Thoracic aorta (tissue), 2 donors: ENCODE data around the gene LTBP1. TPM values are rescaled to one million over a fixed set of nuclear protein-coding genes. Genes with fewer than 3 reads are reported as not detected.
A peak's percentile ranks its signal among the peaks of the same experiment; 100 is the strongest.

Source experiments
- ATAC-seq: fragments of 150-250 bp; one replicate; pipeline ENCODE4 v1.8.0; 2017; ENCODE audit warnings: low read depth; ENCODE audit not compliant: insufficient number of reproducible peaks, low FRiP score
- DNase-seq: peaks from one replicate; pipeline ENCODE4 v3.0.0-alpha.2; 2020; ENCODE audit warnings: low spot score
- H3K27ac ChIP-seq, 2 donors: fragments of 200-600 bp; sonication (generic); 1 replicate in 1 of 2; 2 replicates in 1 of 2; pipeline ENCODE4 v1.5.1; 2016; ENCODE audit warnings: mild to moderate bottlenecking in 2 of 2, moderate library complexity in 2 of 2
- H3K27me3 ChIP-seq: fragments of 200-600 bp; sonication (generic); replicated peaks from 2 replicates; pipeline ENCODE4 v1.6.0; 2016; ENCODE audit warnings: mild to moderate bottlenecking; ENCODE audit not compliant: insufficient read depth
- H3K36me3 ChIP-seq: fragments of 200-600 bp; sonication (generic); one replicate; pipeline ENCODE4 v1.5.1; 2016
- H3K4me1 ChIP-seq, 2 donors: fragments of 200-600 bp; sonication (generic); 1 replicate in 1 of 2; 2 replicates in 1 of 2; pipeline versions ENCODE4 v1.5.1 to v1.6.0; 2016; ENCODE audit warnings: low read depth in 2 of 2, mild to moderate bottlenecking in 1 of 2; ENCODE audit not compliant: control insufficient read depth in 1 of 2
- H3K4me3 ChIP-seq: fragments of 200-600 bp; sonication (generic); 2 replicates; pipeline ENCODE4 v1.5.1; 2016; ENCODE audit warnings: mild to moderate bottlenecking
- H3K9me3 ChIP-seq: fragments of 200-600 bp; sonication (generic); 2 replicates; pipeline ENCODE4 v1.5.1; 2016
- total RNA-seq, 2 donors: library from RNA; depleted of rRNA; stranded (reverse); fragments of >200 nt; gene quantifications; one replicate each; pipeline versions ENCODE4 v1.1.0 to v1.2.3, GENCODE V29; 2016
- TF ChIP-seq, protein P1 (sequence below): fragments of 200-600 bp; sonication (generic); IDR thresholded peaks from one replicate; pipeline ENCODE4 v1.5.1; 2019; ENCODE audit warnings: antibody characterized with exemption

The LTBP1 gene
- total RNA-seq, 2 donors from 2014 or later, result 584 to 786 TPM

DNA sequence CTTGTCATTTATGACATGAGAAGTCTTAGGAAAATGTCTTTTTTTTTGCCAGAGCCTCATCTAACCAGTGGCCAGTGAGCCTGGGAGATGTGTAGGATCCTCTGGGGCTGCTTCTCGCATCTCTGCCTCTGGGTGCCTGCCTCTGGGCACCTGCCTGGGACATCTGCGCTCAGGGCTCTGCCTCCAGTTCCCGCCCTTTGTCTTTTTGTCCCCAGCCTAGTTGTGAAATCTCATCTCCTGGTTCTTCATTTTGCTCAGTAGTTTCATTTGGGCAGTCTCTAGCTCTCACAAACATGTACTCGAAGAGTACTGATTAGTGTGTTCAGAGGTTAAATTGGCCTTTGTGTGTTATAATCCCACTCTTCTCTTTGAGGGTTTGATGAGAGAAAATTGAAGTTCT, 92.0 kb downstream of the LTBP1 start:
- TF ChIP-seq, protein P1, sequence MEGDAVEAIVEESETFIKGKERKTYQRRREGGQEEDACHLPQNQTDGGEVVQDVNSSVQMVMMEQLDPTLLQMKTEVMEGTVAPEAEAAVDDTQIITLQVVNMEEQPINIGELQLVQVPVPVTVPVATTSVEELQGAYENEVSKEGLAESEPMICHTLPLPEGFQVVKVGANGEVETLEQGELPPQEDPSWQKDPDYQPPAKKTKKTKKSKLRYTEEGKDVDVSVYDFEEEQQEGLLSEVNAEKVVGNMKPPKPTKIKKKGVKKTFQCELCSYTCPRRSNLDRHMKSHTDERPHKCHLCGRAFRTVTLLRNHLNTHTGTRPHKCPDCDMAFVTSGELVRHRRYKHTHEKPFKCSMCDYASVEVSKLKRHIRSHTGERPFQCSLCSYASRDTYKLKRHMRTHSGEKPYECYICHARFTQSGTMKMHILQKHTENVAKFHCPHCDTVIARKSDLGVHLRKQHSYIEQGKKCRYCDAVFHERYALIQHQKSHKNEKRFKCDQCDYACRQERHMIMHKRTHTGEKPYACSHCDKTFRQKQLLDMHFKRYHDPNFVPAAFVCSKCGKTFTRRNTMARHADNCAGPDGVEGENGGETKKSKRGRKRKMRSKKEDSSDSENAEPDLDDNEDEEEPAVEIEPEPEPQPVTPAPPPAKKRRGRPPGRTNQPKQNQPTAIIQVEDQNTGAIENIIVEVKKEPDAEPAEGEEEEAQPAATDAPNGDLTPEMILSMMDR, result no peak
- H3K27ac ChIP-seq, result peak overlapping the region; percentile 5 to 11
- DNase-seq (no peak), ATAC-seq (no peak)
- H3K4me3 ChIP-seq, result no peak overlapping the region
- H3K36me3 ChIP-seq, result no peaks in the 10 kb centered on the region
- H3K27me3 ChIP-seq, result no peaks in the 10 kb centered on the region
- H3K4me1 ChIP-seq, result peaks cover 3 to 56% of the 10 kb centered on the region in 2 donors
- H3K9me3 ChIP-seq, result no peaks in the 10 kb centered on the region

- TF ChIP-seq, protein P1, result no peak
- DNase-seq (no peak), ATAC-seq (no peak)
- no peaks in the 10 kb centered on the region for H3K27me3 ChIP-seq
- no peak overlapping the region for H3K4me3 ChIP-seq
- no peak overlapping the region for H3K27ac ChIP-seq
- H3K9me3 ChIP-seq, result no peaks in the 10 kb centered on the region
- no peaks in the 10 kb centered on the region for H3K36me3 ChIP-seq
- peaks cover 3 to 44% of the 10 kb centered on the region in 2 donors for H3K4me1 ChIP-seq
Observed at GRCh38 chr2:33040541-33040940, 93.8 kb downstream of the LTBP1 start.

DNA sequence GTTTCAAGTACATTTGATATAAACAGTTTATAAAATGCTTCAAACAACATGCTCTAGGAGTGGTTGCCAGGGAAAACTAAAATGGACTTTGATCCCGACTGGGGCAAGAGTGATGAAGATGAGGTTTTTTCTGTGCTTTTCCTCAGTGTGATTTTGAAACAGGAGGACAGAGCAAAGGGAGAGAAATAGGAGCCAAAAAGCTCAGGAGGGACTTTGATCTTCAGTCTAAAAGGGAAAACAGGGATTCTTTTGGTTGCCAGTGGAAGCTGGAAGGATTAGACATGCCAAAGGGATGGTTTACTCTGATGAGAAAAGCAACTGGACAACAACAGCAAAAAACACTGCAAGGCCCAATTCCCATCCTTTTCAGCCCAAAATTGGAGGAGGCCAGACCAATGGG, 95.5 kb downstream of the LTBP1 start:
- Histone ChIP-seq H3K4me3 (no peak overlapping the region), H3K36me3 (no peaks in the 10 kb centered on the region), H3K27me3 (no peaks in the 10 kb centered on the region), H3K27ac (no peak overlapping the region), H3K9me3 (no peaks in the 10 kb centered on the region), H3K4me1 (peaks cover 0 to 27% of the 10 kb centered on the region in 2 donors)
- no peak for DNase-seq
- ATAC-seq, result no peak
- TF ChIP-seq, protein P1, result no peak

DNA sequence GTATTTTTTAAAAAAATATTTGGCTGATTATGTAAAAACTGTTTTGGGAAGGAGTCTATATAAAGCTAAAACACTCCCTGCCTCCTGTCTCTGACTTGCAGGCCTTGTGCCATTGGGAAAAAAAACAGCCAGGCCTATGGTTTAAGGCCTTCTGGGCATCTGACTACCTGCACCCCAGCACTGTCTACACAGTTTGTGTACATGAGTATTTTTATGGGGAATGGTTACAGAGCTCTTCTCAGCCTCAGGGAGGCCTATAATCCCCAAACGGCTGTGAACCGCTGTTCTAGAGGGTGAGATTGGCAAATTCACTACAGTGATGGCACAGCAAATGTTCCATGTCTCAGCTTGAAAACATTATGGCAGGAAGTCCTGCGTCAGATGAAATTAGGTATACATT, 96.1 kb downstream of the LTBP1 start:
- H3K27ac ChIP-seq, result no peak overlapping the region
- ATAC-seq, result no peak
- peaks cover 0 to 25% of the 10 kb centered on the region in 2 donors for H3K4me1 ChIP-seq
- TF ChIP-seq, protein P1, result no peak
- H3K9me3 ChIP-seq, result no peaks in the 10 kb centered on the region
- no peak for DNase-seq
- no peak overlapping the region for H3K4me3 ChIP-seq
- no peaks in the 10 kb centered on the region for H3K36me3 ChIP-seq
- no peaks in the 10 kb centered on the region for H3K27me3 ChIP-seq

DNA sequence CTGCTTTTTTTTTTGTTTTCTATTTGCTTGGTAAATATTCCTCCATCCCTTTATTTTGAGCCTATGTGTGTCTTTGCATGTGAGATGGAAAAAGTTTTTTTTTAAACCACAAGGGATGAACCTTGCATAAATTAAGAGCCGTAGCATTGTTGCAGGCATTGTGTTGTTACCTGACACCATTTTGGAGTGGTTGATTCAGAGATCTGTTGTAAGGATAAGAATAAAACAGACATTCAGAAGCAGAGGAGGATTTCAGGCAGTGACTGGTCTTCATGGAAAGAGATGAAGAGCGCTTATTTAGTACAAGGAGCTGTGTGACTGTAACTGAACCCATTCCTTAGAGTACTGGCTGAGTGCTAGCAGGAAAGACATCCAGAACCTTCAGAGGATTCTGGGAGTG, 101.2 kb downstream of the LTBP1 start:
- H3K4me1 ChIP-seq, result peaks cover 0 to 19% of the 10 kb centered on the region in 2 donors
- H3K27me3 ChIP-seq, result no peaks in the 10 kb centered on the region
- DNase-seq (no peak), ATAC-seq (no peak)
- H3K4me3 ChIP-seq, result no peak overlapping the region
- H3K27ac ChIP-seq, result no peak overlapping the region
- TF ChIP-seq, protein P1, result no peak
- no peaks in the 10 kb centered on the region for H3K36me3 ChIP-seq
- no peaks in the 10 kb centered on the region for H3K9me3 ChIP-seq
